ENCODE measurements around the gene SUGP1.

DNA sequence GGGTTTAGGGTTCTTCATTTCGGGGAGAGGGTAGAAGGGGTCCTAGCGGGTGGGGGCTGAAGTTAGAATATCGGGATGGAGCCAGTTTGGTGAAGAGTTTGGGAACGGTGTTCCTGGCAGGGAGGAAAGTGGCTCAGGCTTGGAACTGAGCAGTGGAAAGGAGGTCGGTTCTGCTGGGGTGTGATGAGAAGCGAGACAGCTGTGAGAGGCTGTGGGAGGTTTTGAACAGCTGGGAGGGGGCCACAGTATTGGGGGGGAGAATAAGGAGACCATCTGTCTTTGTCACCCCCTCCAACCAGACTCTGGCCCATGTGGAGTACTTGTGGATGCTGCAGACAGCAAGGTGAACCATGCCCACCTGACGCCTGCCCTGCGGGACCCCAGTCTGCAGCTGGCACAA, 46.2 kb downstream of the SUGP1 start:
- TF ChIP-seq, protein P1, sequence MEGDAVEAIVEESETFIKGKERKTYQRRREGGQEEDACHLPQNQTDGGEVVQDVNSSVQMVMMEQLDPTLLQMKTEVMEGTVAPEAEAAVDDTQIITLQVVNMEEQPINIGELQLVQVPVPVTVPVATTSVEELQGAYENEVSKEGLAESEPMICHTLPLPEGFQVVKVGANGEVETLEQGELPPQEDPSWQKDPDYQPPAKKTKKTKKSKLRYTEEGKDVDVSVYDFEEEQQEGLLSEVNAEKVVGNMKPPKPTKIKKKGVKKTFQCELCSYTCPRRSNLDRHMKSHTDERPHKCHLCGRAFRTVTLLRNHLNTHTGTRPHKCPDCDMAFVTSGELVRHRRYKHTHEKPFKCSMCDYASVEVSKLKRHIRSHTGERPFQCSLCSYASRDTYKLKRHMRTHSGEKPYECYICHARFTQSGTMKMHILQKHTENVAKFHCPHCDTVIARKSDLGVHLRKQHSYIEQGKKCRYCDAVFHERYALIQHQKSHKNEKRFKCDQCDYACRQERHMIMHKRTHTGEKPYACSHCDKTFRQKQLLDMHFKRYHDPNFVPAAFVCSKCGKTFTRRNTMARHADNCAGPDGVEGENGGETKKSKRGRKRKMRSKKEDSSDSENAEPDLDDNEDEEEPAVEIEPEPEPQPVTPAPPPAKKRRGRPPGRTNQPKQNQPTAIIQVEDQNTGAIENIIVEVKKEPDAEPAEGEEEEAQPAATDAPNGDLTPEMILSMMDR (optimal IDR thresholded peaks at IDR 0.05 in 1 of 3, IDR thresholded peaks at IDR 0.05 in 1 of 3, conservative IDR thresholded peaks at IDR 0.05 in 1 of 3; ENCODE audit: extremely low read depth in 1 of 3, insufficient read depth in 2 of 3, low read length in 3 of 3) = no peak
- TF ChIP-seq EZH2 (IDR thresholded peaks at IDR 0.05; ENCODE audit: low read length) = no peak
